NB4 (cell line): ENCODE data around the gene HJURP.

Source experiments
- DNase-seq: peaks from one replicate; pipeline ENCODE4 v3.0.0; 2010; ENCODE audit warnings: low read depth
- H3K4me3 ChIP-seq: one replicate; pipeline ENCODE4 v1.5.1; 2011; ENCODE audit warnings: mild to moderate bottlenecking, low read depth, low read length, moderate library complexity
- CTCF ChIP-seq: IDR thresholded peaks from one replicate; pipeline ENCODE4 v1.5.1; 2012; ENCODE audit warnings: low read depth, low read length
- MYC ChIP-seq: IDR thresholded peaks from 2 replicates; pipeline ENCODE4 v1.6.1; 2011; ENCODE audit warnings: low read depth, low read length
- POLR2A ChIP-seq: IDR thresholded peaks from 2 replicates; pipeline ENCODE4 v1.6.1; 2011; ENCODE audit warnings: mild to moderate bottlenecking; ENCODE audit not compliant: insufficient read length; ENCODE audit errors: extremely low read depth
- TF ChIP-seq, protein P1 (sequence below): IDR thresholded peaks from 2 replicates; pipeline ENCODE4 v1.6.1; 2011; ENCODE audit warnings: low read depth, low read length

Gene HJURP

GRCh38 chr2:233821196-233821595 is 33.1 kb downstream of the HJURP start:
- TF ChIP-seq POLR2A = no peak
- no peak for TF ChIP-seq CTCF
- TF ChIP-seq, protein P1, sequence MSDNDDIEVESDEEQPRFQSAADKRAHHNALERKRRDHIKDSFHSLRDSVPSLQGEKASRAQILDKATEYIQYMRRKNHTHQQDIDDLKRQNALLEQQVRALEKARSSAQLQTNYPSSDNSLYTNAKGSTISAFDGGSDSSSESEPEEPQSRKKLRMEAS = no peak
- TF ChIP-seq MYC = no peak
- DNase-seq = no peak
- no peak overlapping the region for H3K4me3 ChIP-seq

DNA sequence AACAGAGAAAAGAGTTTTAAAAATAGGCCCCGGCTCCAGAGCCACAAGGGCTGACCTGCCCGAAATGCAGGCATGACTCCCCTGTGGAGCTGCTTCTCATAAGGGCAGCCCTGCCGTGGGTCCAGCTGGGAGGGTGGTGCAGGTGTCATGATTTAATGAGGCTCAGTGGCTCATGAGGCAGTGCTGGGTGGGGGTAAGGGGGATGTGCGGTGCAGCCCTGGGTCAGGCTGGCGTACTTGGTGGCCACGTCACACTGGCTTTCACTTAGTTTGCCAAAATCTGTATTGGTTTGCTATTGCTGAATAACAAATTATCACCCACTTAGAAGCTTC is 33.6 kb downstream of the HJURP start:
- no peak for DNase-seq
- no peak for TF ChIP-seq MYC
- TF ChIP-seq, protein P1 = no peak
- TF ChIP-seq POLR2A = no peak
- TF ChIP-seq CTCF = no peak

GRCh38 chr2:233819884-233820773 is 34.2 kb downstream of the HJURP start:
- no peak for DNase-seq
- H3K4me3 ChIP-seq = no peak overlapping the region
- TF ChIP-seq, protein P1 = no peak
- TF ChIP-seq MYC = no peak

More for the DNA sequence above, 33.6 kb downstream of the HJURP start:
- no peak overlapping the region for H3K4me3 ChIP-seq

DNA sequence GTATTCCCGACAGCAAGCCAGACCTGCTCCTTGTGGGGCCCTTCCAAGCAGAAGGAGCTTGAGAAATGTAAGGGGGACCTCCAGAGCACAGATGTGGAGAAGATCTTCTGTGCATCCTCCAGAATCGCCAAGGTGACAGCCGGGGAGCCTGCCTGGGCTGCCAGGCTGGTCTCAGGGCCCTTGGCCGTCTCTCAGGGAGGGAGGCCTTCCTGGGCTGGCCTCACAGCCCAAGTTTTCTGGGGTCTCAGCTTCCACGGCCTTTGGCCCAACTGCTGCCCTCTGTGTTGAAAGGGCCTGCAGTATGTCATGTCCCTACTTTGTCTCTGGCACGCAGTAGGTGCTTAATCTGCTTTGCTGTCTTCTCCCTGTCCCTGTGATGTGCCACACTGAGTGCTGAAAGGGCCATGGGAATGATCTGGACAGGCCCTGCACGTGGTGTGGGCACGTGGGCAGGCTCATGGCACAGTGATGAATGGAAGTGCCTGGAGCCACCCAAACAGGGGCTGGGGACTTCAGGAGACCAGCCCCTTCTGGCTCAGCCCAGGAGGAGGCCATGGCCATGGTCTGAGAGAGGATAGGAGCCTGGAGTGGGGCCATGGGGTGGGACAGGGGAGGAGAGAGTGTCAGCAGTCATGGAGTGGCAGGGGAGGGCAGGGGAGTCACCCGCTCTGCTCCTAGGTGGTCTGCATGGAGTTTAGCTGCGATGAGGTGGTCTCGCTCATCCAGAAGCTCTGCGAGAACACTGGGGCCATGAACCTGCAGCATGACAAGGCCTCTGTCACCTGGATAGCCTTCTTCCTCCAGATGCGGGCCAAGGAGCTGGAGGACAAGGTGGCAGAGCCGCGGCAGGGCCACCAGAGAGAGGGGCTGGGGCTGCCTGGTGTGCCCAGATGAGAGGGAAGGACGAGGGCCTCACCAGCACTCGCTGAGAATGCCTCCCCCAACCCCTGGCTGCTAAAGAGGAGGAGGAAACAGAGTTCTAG is 35.4 kb downstream of the HJURP start:
- TF ChIP-seq CTCF = no peak
- no peak for DNase-seq
- H3K4me3 ChIP-seq = no peak overlapping the region

GRCh38 chr2:233817995-233818638 is 36.2 kb downstream of the HJURP start:
- no peak for DNase-seq
- TF ChIP-seq POLR2A = no peak
- TF ChIP-seq CTCF = no peak
- no peak for TF ChIP-seq MYC
- H3K4me3 ChIP-seq = no peak overlapping the region

DNA sequence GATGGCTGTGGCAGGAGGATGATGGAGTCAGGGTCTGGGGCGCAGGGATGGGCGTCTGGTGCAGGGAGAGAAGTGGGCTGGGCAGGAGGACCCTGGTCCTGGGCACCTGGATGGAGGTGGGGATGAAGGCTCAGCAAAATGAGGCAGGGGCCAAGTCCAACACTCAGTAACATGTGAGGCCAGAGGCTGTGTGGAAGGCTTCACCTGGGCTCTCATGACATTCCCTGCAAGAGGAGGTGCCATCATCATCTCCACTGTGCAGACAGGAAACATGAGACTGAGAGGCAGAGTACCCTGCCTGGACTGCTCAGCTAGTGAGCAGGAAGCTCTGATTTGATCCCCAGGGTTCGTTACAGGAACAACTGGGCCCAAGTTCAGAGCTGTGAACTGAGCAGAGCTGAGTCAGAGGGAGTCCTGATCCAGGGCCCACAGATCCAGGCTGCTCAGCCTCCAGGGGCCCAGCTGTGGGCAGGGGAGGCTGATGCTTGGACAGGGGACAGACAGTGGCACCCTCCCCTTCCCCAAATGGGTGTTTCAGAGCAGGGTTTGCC is 36.9 kb downstream of the HJURP start:
- TF ChIP-seq CTCF = no peak
- no peak for TF ChIP-seq MYC
- no peak for TF ChIP-seq POLR2A
- TF ChIP-seq, protein P1 = no peak
- no peak for DNase-seq
- no peak overlapping the region for H3K4me3 ChIP-seq
